Activated CD4-positive, alpha-beta T cell treated with anti-CD3 and anti-CD28 coated beads, Interleukin-2, amount 10 ng/mL, durations not matched to agents 24 days and 14 days (primary cell): ENCODE measurements around the gene ADGRB3. TPM values are rescaled to one million over a fixed set of nuclear protein-coding genes. Genes with fewer than 3 reads are reported as not detected.
"Not testable (repeated sequence)": the region's sequence is repeated elsewhere in the genome, so short reads cannot be mapped to it uniquely, and the experiment has no call there.

ENCODE experiments used
- DNase-seq: peaks from one replicate; pipeline ENCODE4 v3.0.0; 2022
- H3K27ac Mint-ChIP-seq: one replicate; pipeline ENCODE4 v1.8.0; 2022; ENCODE audit warnings: mild to moderate bottlenecking, mixed read lengths
- H3K27me3 Mint-ChIP-seq: one replicate; pipeline ENCODE4 v1.8.0; 2022; ENCODE audit warnings: mixed read lengths
- H3K36me3 Mint-ChIP-seq: one replicate; pipeline ENCODE4 v1.8.0; 2022; ENCODE audit warnings: low read depth, mild to moderate bottlenecking, mixed read lengths
- H3K4me1 Mint-ChIP-seq: one replicate; pipeline ENCODE4 v1.8.0; 2021; ENCODE audit warnings: mixed read lengths
- H3K4me3 Mint-ChIP-seq: one replicate; pipeline ENCODE4 v1.8.0; 2022; ENCODE audit warnings: mild to moderate bottlenecking, moderate library complexity, mixed read lengths
- H3K9me3 Mint-ChIP-seq: one replicate; pipeline ENCODE4 v1.8.0; 2021; ENCODE audit warnings: mixed read lengths
- intact Hi-C: fragments of 100-400 bp; cut with micrococcal nuclease; formaldehyde crosslinking; loops from one replicate; pipeline ENCODE4 v1.15.1; 2023
- total RNA-seq: library from RNA; stranded (reverse); gene quantifications from 2 replicates; pipeline ENCODE4 v1.2.3, GENCODE V29; 2022

ADGRB3 gene
- total RNA-seq, 1 donor from 2014 or later = not detected

- H3K4me1 Mint-ChIP-seq, intact Hi-C loops, H3K27ac Mint-ChIP-seq, H3K9me3 Mint-ChIP-seq, H3K4me3 Mint-ChIP-seq, DNase-seq, H3K36me3 Mint-ChIP-seq, H3K27me3 Mint-ChIP-seq: not testable (repeated sequence)
These were observed 109.3 kb downstream of the ADGRB3 start for GRCh38 chr6:68744376-68744775.

GRCh38 chr6:68746376-68746775, 111.3 kb downstream of the ADGRB3 start:
- Mint-ChIP-seq H3K27me3 (no peaks in the 10 kb centered on the region), H3K27ac (no peak overlapping the region), H3K4me1 (no peaks in the 10 kb centered on the region), H3K36me3 (no peaks in the 10 kb centered on the region), H3K4me3 (no peak overlapping the region), H3K9me3 (peaks cover 3% of the 10 kb centered on the region)
- intact Hi-C loops = no loop called here
- no peak for DNase-seq

- intact Hi-C loops = no loop called here
- Mint-ChIP-seq H3K4me1 (no peaks in the 10 kb centered on the region), H3K36me3 (no peaks in the 10 kb centered on the region), H3K27me3 (no peaks in the 10 kb centered on the region), H3K4me3 (no peak overlapping the region), H3K9me3 (peaks cover 3% of the 10 kb centered on the region), H3K27ac (no peak overlapping the region)
- DNase-seq = no peak
These were observed 112.2 kb downstream of the ADGRB3 start for GRCh38 chr6:68747110-68747790.

- H3K4me1 Mint-ChIP-seq, H3K4me3 Mint-ChIP-seq, H3K27me3 Mint-ChIP-seq, H3K27ac Mint-ChIP-seq, intact Hi-C loops, DNase-seq, H3K9me3 Mint-ChIP-seq, H3K36me3 Mint-ChIP-seq: not testable (repeated sequence)
These were observed 112.8 kb downstream of the ADGRB3 start for GRCh38 chr6:68747832-68748231.

- intact Hi-C loops = no loop called here
- H3K27me3 Mint-ChIP-seq = no peaks in the 10 kb centered on the region
These were observed 119.7 kb downstream of the ADGRB3 start for GRCh38 chr6:68754681-68755213.

GRCh38 chr6:68756454-68757375, 121.6 kb downstream of the ADGRB3 start:
- intact Hi-C loops = no loop called here
- Mint-ChIP-seq H3K36me3 (no peaks in the 10 kb centered on the region), H3K4me1 (no peaks in the 10 kb centered on the region), H3K9me3 (no peaks in the 10 kb centered on the region), H3K4me3 (no peak overlapping the region), H3K27me3 (no peaks in the 10 kb centered on the region), H3K27ac (no peak overlapping the region)
- no peak for DNase-seq

More at GRCh38 chr6:68754681-68755213, 119.7 kb downstream of the ADGRB3 start:
- Mint-ChIP-seq H3K4me1 (no peaks in the 10 kb centered on the region), H3K9me3 (no peaks in the 10 kb centered on the region), H3K27ac (no peak overlapping the region), H3K4me3 (no peak overlapping the region), H3K36me3 (no peaks in the 10 kb centered on the region)
- DNase-seq = no peak

- no peaks in the 10 kb centered on the region for H3K4me1 Mint-ChIP-seq
- H3K4me3 Mint-ChIP-seq = no peak overlapping the region
- no peaks in the 10 kb centered on the region for H3K9me3 Mint-ChIP-seq
- no peak for DNase-seq
- H3K36me3 Mint-ChIP-seq = no peaks in the 10 kb centered on the region
- no peaks in the 10 kb centered on the region for H3K27me3 Mint-ChIP-seq
- intact Hi-C loops = no loop called here
- H3K27ac Mint-ChIP-seq = no peak overlapping the region
These were observed 122.7 kb downstream of the ADGRB3 start for GRCh38 chr6:68757821-68758220.

- H3K36me3 Mint-ChIP-seq = no peaks in the 10 kb centered on the region
- H3K27me3 Mint-ChIP-seq = no peaks in the 10 kb centered on the region
- H3K9me3 Mint-ChIP-seq = no peaks in the 10 kb centered on the region
- H3K27ac Mint-ChIP-seq = no peak overlapping the region
- H3K4me3 Mint-ChIP-seq = no peak overlapping the region
- DNase-seq = no peak
- intact Hi-C loops = no loop called here
- H3K4me1 Mint-ChIP-seq = no peaks in the 10 kb centered on the region
These were observed 123.5 kb downstream of the ADGRB3 start for GRCh38 chr6:68758559-68758958.

- H3K27me3 Mint-ChIP-seq = no peaks in the 10 kb centered on the region
- no peak overlapping the region for H3K4me3 Mint-ChIP-seq
- no peak overlapping the region for H3K27ac Mint-ChIP-seq
These were observed 125.4 kb downstream of the ADGRB3 start for GRCh38 chr6:68760485-68760884.

GRCh38 chr6:68760941-68761676, 126.0 kb downstream of the ADGRB3 start:
- no peaks in the 10 kb centered on the region for H3K36me3 Mint-ChIP-seq
- H3K4me1 Mint-ChIP-seq = no peaks in the 10 kb centered on the region
- H3K9me3 Mint-ChIP-seq = no peaks in the 10 kb centered on the region
- no peak overlapping the region for H3K27ac Mint-ChIP-seq
- DNase-seq = no peak
- no peak overlapping the region for H3K4me3 Mint-ChIP-seq
- H3K27me3 Mint-ChIP-seq = no peaks in the 10 kb centered on the region
- intact Hi-C loops = no loop called here

More at GRCh38 chr6:68760485-68760884, 125.4 kb downstream of the ADGRB3 start:
- Mint-ChIP-seq H3K9me3 (no peaks in the 10 kb centered on the region), H3K36me3 (no peaks in the 10 kb centered on the region), H3K4me1 (no peaks in the 10 kb centered on the region)
- intact Hi-C loops = no loop called here
- no peak for DNase-seq

GRCh38 chr6:68761985-68762384, 126.9 kb downstream of the ADGRB3 start:
- Mint-ChIP-seq H3K36me3 (no peaks in the 10 kb centered on the region), H3K4me1 (no peaks in the 10 kb centered on the region), H3K27ac (no peak overlapping the region), H3K4me3 (no peak overlapping the region), H3K27me3 (no peaks in the 10 kb centered on the region), H3K9me3 (no peaks in the 10 kb centered on the region)
- no peak for DNase-seq
- intact Hi-C loops = no loop called here

GRCh38 chr6:68771426-68771825, 136.3 kb downstream of the ADGRB3 start:
- Mint-ChIP-seq H3K27me3 (no peaks in the 10 kb centered on the region), H3K36me3 (no peaks in the 10 kb centered on the region), H3K9me3 (no peaks in the 10 kb centered on the region), H3K4me1 (no peaks in the 10 kb centered on the region), H3K27ac (no peak overlapping the region), H3K4me3 (no peak overlapping the region)
- no peak for DNase-seq
- intact Hi-C loops = no loop called here

- Mint-ChIP-seq H3K36me3 (no peaks in the 10 kb centered on the region), H3K27ac (no peak overlapping the region), H3K4me1 (no peaks in the 10 kb centered on the region), H3K4me3 (no peak overlapping the region), H3K27me3 (no peaks in the 10 kb centered on the region), H3K9me3 (no peaks in the 10 kb centered on the region)
- DNase-seq = no peak
- intact Hi-C loops = no loop called here
These were observed 139.8 kb downstream of the ADGRB3 start for GRCh38 chr6:68774843-68775242.

- no peaks in the 10 kb centered on the region for H3K9me3 Mint-ChIP-seq
- no peak for DNase-seq
- H3K27ac Mint-ChIP-seq = no peak overlapping the region
- H3K27me3 Mint-ChIP-seq = no peaks in the 10 kb centered on the region
- H3K36me3 Mint-ChIP-seq = no peaks in the 10 kb centered on the region
- intact Hi-C loops = no loop called here
- no peak overlapping the region for H3K4me3 Mint-ChIP-seq
- H3K4me1 Mint-ChIP-seq = no peaks in the 10 kb centered on the region
These were observed 141.3 kb downstream of the ADGRB3 start for GRCh38 chr6:68776354-68776753.
